NCI-H2107 treated with DMSO at 0.1 percent for 48 hours (cell line): ENCODE results near the gene IPO13.

Experiments used
- DNase-seq: peaks from one replicate; lab custom pipeline; 2025; ENCODE audit not compliant: unreplicated experiment; lab: John Stamatoyannopoulos, UW

IPO13 gene

GRCh38 chr1:43947874-43948437 lies 1.2 kb downstream of the IPO13 start:
- no peak for DNase-seq

GRCh38 chr1:43949678-43950077 lies 2.9 kb downstream of the IPO13 start:
- no peak for DNase-seq

GRCh38 chr1:43951021-43951985 lies 4.6 kb downstream of the IPO13 start:
- no peak for DNase-seq

GRCh38 chr1:43952731-43953346 lies 6.1 kb downstream of the IPO13 start:
- DNase-seq: peak; percentile 96

- DNase-seq: no peak
Observed at GRCh38 chr1:43953361-43953760, 6.6 kb downstream of the IPO13 start.

GRCh38 chr1:43954036-43954435 lies 7.3 kb downstream of the IPO13 start:
- no peak for DNase-seq

GRCh38 chr1:43956234-43956633 lies 9.5 kb downstream of the IPO13 start:
- no peak for DNase-seq

- no peak for DNase-seq
Observed at GRCh38 chr1:43957407-43958040, 10.8 kb downstream of the IPO13 start.

GRCh38 chr1:43958351-43959255 lies 11.9 kb downstream of the IPO13 start:
- no peak for DNase-seq

GRCh38 chr1:43960798-43961197 lies 14.0 kb downstream of the IPO13 start:
- DNase-seq: no peak

- no peak for DNase-seq
Observed at GRCh38 chr1:43961692-43962091, 14.9 kb downstream of the IPO13 start.

GRCh38 chr1:43962324-43962723 lies 15.6 kb downstream of the IPO13 start:
- DNase-seq: no peak

- no peak for DNase-seq
Observed at GRCh38 chr1:43963006-43963405, 16.3 kb downstream of the IPO13 start.

- no peak for DNase-seq
Observed at GRCh38 chr1:43963890-43964289, 17.1 kb downstream of the IPO13 start.

GRCh38 chr1:43965316-43965715 lies 18.6 kb downstream of the IPO13 start:
- no peak for DNase-seq

GRCh38 chr1:43968348-43968948 lies 21.7 kb downstream of the IPO13 start:
- no peak for DNase-seq

GRCh38 chr1:43969416-43969745 lies 22.6 kb downstream of the IPO13 start:
- DNase-seq: no peak

- DNase-seq: peak; percentile 97
Observed at GRCh38 chr1:43969746-43970466, 23.2 kb downstream of the IPO13 start, which contains the start of gene DPH2. TSS of gene DPH2 (plus strand) at chr1:43970010. CDS start at chr1:43970176, 166 bp downstream.

GRCh38 chr1:43970502-43970901 lies 23.8 kb downstream of the IPO13 start:
- no peak for DNase-seq
